ENCODE data around the gene RSAD1.

DNA sequence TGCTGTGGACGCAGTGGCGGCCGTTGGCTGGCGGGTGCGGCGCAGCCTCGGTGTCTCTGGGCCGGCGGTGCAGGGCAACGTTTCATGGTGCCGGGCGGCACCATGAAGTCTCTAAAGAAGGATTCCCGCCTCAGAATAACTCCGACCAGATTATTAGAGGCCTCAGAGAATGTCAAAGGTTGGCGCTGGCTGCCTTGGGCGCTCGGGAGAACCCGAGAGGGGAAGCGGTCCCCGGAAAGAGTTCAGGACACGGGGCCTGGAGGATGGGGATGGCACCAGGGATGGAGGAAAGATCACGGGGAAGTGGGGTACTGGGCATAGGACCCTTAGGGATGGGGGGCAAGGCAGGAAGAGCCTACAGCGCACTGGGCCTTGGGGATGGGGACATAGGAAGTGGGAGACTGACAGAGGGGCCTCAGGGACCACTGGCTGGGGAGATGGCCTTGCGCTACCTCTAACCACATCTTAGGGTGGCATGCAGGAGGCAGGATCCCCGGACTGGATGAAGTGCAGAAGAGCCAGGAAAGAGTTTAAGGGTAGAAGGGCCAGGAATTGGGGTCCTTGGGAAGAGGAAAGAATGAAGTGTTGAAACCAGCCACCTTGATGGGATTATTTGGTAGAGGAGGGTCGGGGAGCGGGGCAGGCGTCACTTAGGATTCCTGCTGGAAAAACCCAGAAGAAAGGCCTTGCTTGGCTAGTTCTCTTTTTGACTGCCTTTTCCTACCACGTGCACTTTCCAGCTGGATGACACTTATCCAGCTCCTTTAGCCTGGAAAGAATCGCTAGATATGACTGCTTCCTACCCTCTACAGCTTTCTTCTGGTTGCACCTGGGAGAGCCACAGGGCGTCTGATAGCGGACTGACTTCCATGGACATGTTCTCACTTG lies 30.2 kb downstream of the RSAD1 start:
- TF ChIP-seq, protein P1, sequence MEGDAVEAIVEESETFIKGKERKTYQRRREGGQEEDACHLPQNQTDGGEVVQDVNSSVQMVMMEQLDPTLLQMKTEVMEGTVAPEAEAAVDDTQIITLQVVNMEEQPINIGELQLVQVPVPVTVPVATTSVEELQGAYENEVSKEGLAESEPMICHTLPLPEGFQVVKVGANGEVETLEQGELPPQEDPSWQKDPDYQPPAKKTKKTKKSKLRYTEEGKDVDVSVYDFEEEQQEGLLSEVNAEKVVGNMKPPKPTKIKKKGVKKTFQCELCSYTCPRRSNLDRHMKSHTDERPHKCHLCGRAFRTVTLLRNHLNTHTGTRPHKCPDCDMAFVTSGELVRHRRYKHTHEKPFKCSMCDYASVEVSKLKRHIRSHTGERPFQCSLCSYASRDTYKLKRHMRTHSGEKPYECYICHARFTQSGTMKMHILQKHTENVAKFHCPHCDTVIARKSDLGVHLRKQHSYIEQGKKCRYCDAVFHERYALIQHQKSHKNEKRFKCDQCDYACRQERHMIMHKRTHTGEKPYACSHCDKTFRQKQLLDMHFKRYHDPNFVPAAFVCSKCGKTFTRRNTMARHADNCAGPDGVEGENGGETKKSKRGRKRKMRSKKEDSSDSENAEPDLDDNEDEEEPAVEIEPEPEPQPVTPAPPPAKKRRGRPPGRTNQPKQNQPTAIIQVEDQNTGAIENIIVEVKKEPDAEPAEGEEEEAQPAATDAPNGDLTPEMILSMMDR (IDR thresholded peaks at IDR 0.05) = peak in 1 of 4 experiments; percentile 3
- TF ChIP-seq POLR2A (IDR thresholded peaks at IDR 0.05) (no peak), POLR2AphosphoS5 (IDR thresholded peaks at IDR 0.05) (no peak)
